HG03066 (cell line): ENCODE results near the gene EEIG2.

Experiments
- ATAC-seq: cut with Tn5 transposase; IDR thresholded peaks from one replicate; pipeline ENCODE4 v1.9.1; 2021; ENCODE audit warnings: low read depth; ENCODE audit not compliant: unreplicated experiment

The EEIG2 gene

DNA sequence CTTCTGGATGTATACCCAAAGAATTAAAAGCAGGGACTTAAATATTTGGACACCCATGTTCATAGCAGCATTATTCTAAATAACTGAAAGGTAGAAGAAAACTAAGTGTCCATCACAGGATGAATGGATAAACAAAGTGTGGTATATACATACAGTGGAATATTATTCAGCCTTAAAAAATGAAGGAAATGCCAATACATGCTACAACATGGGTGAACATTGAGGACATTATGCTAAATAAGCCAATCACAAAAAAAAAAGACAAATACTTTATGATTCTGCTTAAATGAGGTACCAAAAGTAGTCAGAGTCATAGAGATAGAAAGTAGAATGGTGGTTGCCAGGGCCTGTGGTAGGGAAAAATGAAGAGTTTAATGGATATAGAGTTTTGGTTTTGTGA lies 14.1 kb downstream of the EEIG2 start:
- ATAC-seq, result no peak

GRCh38 chr1:108575375-108575774 lies 15.5 kb downstream of the EEIG2 start:
- ATAC-seq, result no peak

DNA sequence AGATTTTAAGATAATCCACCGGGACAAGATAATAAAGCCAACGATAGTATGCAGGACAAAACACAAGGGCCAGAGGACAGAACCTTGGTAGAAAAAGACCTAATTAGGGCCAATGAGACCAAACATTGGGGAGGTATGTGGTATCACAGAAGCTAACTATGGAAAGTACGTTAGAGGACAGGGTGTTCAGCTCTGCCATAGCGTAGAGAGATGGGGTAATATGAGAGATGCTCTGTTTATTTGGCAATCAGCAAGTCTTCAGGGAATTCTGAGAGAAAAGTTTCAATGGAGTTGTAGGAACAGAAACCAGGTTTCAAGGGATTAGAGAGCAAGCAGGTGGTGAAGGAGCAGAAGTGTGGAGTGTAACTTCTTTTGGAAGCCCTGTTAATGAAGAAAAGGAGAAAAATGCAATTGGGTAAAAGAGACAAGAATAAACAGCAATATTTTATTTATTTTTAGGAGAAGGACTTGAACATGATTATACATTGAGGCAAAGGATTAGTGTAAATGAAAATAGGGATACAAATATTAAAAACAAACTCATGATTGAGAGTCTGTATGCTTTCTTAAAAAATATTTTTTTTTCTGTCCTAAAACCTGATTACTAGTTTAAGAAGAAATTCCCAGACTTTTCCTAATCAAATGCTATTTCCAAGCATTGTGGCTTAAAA lies 24.0 kb downstream of the EEIG2 start:
- ATAC-seq, result no peak

DNA sequence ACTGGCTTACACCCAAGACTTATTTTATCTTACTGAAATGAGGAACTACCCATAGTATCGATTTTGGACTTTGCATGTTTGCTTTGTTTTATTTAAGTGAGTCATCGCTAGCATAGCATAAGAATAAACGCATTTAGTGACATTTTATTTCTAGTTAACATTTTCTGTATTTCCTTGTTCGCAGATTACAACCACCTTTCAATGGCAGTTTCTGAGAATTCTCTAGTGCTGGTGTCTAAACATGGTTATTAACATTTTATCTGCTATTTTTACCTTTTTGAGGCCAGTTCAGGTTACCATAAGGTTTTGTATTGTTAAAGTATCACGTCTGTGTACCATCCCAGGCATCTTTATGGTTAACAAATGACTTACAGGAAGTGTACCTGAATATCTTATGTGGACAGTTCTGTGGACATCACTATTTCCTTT lies 24.5 kb downstream of the EEIG2 start:
- no peak for ATAC-seq

DNA sequence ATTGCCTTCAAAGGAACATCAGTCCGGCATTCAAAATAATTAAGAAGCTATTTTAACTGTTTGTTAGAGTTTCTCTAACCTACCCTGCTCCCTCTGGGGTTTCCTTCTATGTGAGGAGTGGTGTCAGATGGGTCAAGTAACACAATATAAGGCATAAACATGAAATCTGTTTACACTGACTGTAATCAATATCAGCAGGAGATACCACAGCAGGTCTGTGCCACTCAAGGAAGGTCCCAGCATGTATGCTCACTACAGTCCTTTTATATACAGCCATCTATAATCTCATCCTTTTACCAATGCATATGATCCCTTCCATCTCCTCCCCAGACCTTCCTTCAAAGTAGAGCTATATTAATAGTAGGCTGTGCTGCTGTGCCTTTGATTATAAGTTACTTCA lies 25.4 kb downstream of the EEIG2 start:
- no peak for ATAC-seq

- ATAC-seq, result no peak
Observed at GRCh38 chr1:108590441-108590840, 30.5 kb downstream of the EEIG2 start.

DNA sequence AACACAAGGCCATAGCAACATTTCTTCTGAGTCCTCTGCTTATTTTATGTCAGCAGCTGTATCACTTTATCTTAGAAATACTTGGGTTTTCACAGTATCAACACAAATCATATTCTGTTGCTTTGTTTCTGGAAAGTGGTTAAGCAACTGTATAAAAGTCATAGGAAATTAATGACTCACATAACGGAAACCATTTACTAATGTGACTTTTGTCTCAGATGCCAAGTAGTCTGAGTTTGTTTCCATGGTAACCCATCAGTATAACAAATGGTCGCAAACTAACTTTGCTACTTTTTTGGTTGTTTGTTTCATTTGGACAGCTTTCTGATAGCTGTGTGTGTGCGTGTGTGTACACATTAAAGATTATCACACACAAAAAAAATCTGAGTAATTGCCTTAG lies 31.1 kb downstream of the EEIG2 start:
- ATAC-seq, result no peak

- ATAC-seq, result no peak
Observed at GRCh38 chr1:108591466-108591865, 31.6 kb downstream of the EEIG2 start.

- ATAC-seq, result no peak
Observed at GRCh38 chr1:108592030-108592759, 32.3 kb downstream of the EEIG2 start.

DNA sequence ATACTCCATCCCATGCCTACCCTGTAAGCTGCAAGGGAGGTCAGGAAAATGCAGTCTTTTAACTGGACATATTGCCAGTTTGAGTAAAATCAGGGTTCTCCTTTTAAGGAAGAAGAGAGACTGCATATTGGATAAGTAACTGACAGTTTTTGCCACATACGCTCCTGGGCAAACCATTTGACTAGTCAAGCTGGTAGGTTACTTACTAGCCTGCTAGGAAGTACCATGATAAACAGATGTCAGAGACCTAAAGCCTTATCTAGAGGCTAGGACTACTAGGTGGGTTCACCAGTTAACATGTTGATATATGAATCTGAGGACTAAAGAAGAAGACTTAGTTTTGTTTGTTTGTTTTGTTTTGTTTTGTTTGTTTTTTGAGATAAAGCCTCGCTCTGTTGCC lies 33.5 kb downstream of the EEIG2 start:
- no peak for ATAC-seq

DNA sequence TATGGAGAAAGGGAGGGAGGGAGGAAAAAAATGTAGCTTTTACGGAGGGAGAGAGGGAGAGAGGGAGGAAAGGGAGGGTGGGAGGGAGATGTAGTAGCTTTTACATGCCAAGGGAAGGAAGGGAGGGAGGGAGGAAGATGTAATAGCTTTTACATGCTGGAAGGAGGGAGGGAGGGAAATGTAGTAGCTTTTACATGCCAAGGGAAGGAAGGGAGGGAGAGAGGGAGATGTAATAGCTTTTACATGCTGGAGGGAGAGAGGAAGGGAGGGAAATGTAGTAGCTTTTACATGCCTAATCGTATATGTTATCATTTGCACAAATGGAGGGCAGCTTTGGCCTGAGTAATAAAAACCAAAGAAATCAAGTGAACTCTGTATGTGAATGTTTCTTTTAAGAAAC lies 35.6 kb downstream of the EEIG2 start:
- no peak for ATAC-seq

GRCh38 chr1:108597041-108597440 lies 37.1 kb downstream of the EEIG2 start:
- no peak for ATAC-seq

DNA sequence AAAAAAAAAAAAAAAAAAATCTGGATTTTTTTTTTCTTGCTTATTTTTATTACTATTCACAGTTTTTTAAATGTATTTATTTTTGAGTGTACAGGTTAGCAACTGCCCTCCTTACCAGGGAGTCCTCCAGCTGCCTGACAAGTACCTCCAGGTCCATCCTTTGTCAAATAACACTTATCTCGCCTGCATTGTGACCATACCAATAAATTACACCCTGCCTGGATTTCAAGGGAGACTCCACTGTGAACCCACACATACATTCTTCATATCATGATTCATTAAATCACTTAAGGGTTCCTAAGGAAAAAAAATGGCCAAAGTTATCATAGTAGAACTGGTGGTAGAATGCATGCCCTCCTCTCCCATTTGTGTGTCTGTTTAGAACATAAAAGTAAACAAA lies 38.4 kb downstream of the EEIG2 start:
- no peak for ATAC-seq

DNA sequence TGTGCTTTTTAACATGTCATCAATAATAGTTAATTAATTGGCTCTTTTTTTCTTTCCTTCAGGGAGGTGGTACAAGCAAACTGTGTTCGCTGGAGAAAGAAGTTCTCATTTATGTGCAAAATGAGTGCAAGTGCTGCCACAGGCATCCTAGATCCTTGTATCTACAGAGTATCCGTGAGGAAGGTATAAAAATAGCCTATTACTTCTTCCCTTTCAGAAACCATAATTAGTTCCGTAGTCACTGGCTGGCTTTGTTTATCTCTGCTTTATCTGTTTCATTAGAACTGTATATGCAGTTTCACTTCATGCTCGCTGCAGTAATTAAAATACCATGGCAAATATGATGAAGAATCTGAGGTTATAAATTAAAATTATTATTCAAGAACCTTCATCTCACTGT lies 40.6 kb downstream of the EEIG2 start:
- ATAC-seq, result no peak

GRCh38 chr1:108601708-108602410 lies 42.0 kb downstream of the EEIG2 start:
- no peak for ATAC-seq

DNA sequence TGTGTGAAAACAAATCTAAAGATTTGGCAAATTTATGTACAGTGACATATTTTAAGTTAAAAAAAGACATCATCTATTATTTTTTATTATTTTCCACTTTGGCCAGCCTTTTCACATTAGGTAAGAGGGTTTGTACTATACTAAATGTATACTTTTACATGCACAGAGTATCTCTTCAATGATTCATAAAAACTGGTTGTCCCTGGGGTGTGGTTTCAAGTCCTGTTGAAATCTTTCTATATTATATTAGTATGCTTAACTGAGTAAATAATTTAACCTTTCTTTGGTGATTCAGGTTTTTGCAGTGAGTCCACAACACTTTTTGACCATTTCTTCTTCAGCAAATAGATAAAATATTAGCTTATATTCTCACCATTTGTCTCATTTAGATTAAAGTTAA lies 45.7 kb downstream of the EEIG2 start:
- no peak for ATAC-seq

GRCh38 chr1:108606478-108606877 lies 46.6 kb downstream of the EEIG2 start:
- no peak for ATAC-seq

- ATAC-seq, result no peak
Observed at GRCh38 chr1:108609483-108610049, 49.7 kb downstream of the EEIG2 start.
